GM18517 (cell line): ENCODE measurements around the gene PRPF40A.
A peak's percentile ranks its signal among the peaks of the same experiment; 100 is the strongest.

ENCODE experiments used
- ATAC-seq: cut with Tn5 transposase; IDR thresholded peaks from one replicate; pipeline ENCODE4 v1.9.1; 2021; ENCODE audit warnings: mild to moderate bottlenecking, moderate library complexity; ENCODE audit not compliant: unreplicated experiment

The PRPF40A gene

DNA sequence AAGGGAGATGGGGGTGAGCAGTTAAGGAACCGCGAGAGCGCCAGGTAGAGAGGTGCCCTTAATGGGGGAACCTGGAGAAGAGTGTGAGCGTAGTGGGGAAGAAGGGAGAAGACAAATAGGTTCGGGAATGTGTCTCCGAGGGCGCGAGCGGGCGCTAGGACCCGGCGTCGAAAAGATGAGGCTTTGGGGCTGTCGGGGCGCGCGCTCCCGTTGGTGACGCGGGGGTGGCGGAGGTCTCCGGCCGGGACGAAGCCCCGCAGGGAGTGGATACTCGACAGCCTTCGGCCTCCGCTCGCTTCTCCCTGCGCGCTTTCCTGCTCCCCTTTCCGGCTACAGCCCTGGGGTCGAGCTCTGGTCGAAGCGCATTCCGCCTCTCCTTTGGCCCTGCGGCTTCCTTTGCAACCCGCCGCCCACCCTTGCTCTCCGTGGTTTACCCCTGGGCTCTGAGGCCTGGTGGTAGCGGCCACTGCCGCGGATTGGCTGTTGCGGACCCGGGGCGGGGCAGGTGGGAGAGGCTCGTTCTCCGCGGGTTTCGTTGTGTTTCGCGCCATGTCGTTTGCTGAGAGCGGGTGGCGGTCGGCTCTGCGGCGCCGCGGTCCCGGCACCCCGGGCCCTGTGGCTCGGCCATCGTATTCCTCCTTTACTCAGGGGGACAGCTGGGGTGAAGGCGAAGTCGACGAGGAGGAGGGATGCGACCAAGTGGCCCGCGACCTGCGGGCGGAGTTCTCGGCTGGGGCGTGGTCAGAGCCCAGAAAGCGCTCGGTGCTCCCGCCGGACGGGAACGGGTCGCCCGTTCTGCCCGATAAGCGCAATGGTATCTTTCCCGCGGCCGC is 1.0 kb upstream of the PRPF40A start, which contains the start of gene ARL6IP6:
ARL6IP6 (plus strand) TSS at position 545 of the 833 bp plus-strand sequence; CDS start at position 550, 5 bp downstream.
- ATAC-seq = peak; percentile 71

DNA sequence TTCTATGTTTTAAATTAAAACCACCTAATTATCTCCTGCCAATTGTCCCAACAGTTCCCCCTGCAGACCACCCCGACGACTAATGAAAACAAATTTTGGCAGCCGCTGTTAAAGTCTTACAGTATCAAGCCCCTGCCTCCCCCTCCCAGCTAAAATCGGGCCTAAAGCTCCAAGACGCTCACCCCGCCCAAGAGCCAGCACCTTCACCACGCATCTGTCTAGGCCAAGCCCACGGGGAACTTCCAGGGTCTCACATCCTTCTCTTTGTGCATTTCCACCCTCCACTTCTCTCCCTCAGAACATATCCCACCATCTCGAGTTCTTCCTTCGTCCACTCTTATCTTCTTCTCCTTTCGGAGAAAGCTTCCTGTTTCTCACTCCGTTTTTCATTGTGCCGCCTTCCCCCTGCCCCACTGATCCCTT is 445 bp downstream of the PRPF40A start:
- peak; percentile 9 for ATAC-seq

DNA sequence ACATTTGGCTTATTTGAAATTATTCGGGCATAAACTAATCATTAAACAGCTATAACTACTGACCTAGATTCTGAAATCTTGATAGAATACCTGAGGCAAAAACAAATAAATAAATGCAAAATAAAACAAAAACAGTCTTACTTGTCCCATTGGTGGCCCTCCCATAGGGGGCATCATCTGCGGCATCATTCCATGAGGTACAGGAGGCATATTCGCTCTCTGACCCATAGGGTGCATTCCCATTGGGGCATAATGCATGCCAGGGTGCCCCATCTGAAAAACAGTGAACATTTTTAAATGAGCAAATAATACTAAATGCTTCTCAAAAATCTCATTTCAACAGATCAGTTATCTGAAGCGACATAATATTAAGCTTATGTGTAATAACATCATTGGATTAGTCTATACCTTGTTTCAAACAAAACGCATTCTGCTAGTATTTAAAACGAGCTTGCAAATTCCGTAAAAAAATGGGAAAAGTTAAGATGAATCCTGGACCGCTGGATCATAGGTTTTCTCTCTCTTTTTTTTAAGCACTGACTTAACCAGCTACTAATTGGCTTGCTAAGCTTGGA is 1.3 kb downstream of the PRPF40A start:
- ATAC-seq = no peak

DNA sequence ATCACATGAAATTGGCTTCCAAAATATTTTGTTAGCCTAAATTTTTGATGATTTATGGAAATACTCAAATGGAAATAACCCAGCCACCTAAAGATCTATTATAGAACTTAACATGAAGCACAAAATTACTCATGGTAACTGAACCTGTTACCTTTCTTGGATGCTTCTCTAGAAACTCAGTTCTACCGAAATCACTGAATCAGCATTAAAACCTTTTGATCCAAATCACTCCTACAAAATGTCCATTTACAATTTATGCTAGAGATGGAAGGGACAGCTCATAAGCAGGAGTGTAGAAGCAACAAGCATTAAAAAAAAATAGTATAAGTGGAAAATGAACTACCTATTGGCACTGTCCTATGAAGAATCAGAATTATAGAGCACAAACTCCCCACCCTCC is 2.1 kb downstream of the PRPF40A start:
- no peak for ATAC-seq

DNA sequence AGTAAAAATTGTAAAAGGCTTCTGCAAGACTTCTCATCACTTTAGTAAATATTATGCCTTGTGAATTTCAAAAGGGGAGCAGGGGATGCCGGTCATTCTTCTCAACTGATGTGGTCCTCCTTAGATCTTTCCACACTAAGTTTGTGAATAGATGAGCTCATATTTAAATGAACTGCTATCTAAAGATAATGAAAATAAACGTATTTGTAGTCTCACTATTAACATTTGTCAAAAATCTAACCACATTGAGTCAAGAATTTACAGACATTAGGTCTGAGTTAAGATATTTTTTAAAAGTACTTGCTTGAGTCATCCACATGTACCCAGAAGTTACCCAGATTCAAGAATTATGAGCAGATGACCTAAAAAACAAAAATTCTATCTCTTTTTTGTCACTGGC is 6.5 kb downstream of the PRPF40A start:
- ATAC-seq = no peak

DNA sequence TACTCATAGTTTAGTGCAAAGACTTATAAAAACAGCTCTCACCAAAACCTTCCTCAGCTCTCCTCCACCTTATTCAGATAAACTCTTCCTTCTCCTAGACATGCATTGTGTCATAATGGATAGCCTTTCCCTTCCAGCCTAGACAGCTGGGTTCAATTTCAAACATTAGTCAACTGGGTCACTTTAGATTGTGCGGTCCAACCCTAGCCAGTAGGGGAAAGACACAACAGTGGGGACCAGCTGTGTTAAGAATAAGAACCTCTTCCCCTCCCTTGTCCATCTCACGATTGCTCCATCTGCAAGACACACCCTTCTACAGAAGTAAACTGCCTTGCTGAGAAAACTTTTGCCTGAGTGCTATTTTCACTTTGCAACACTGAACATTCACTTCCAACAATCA is 8.5 kb downstream of the PRPF40A start:
- no peak for ATAC-seq

DNA sequence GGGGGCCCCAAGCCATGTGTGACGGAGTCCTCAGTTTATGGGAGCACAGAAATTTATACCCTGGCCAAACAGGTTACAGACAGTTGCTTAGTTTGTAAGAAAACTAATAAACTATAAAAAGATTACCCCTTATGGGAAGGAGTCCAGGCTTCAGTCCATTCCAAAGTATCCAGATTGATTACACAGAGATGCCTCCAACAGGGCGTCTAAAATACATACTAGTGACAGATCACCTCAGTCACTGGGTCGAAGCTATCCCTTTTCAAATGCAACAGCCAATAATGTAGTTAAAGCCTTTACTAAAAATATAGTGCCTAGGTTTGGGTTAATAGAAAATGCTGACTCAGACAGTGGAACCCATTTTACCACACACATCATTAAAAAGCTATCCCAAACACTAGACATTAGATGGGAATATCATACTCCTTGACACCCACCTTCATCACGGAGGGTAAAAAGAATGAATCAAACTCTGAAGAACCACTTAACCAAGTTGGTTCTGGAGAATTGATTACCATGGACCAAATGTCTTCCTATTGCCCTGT is 10.7 kb downstream of the PRPF40A start:
- ATAC-seq = no peak

DNA sequence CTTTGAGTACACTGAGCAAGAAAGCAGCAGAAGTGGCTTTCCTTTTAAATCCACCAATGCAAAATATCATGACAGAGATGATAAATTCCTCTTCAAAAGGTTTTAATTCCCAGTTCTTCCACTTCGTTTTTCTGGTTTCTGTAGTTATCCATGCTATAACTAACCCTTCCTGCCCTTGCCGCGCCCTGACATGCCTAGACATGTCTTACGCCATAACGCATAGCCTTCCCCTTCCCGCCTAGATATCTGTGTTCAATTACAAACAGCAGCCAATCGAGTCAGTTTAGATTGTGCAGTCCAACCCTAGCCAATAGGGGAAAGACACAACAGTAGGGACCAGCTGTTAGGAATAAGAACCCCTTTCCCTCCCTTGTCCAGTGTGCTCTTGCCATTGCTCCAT is 16.1 kb downstream of the PRPF40A start:
- ATAC-seq = no peak

DNA sequence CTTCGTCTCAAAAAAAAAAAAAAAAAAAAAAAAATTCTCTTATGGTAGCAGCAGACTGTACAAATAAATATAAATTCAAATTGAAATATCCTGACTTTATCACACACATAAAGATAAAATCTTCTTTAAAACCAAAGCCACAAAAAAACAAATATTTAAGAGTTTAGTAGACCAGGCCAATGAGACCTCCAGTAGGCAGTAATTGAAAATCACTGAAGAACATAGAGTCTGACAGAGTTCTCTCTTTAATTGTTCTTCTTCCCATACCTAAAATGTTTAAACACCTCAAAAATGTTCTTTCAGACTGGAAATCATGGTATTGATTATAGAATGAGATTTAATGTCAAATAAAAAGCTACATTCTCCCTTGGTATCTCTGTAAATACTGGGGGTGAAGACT is 20.8 kb downstream of the PRPF40A start:
- no peak for ATAC-seq

DNA sequence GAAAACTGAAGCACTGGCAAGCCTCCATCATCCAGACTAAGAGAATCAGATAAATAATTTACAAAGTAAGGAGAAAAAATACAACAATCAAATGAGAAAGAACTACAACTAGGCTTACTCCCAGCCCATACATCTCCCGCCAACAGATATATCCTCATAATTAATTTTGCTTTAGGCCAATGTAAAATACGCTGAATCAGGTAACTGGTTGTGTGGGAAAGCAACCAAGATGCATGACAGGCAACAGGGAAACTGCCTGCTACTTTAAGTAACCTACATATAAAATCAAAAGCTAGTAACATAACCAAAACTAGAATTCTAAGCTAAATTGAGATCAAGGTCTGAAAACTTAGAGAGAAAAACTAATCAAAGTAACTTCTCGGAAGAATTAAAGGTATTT is 21.5 kb downstream of the PRPF40A start:
- ATAC-seq = no peak

DNA sequence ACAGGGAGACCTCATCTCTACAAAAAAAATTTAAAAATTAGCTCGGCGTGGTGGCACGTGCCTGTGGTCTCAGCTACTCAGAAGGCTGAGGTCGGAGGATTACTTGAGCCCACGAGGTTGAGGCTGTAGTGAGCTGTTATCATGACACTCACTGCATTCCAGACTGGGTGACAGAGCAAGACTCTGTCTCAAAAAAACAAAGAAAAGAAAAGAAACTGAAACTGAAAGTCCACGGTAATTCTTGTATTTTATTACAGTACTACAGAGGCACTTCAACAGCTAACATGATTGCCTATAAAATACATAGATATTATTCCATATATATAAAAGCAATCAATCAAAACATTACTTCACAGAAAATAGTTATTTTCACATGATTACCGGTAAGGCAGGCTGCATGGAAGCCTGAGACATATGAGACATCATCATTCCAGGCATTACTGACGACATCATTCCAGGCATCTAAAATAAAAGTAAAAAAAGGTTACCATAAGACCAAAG is 23.1 kb downstream of the PRPF40A start:
- ATAC-seq = peak; percentile 67

DNA sequence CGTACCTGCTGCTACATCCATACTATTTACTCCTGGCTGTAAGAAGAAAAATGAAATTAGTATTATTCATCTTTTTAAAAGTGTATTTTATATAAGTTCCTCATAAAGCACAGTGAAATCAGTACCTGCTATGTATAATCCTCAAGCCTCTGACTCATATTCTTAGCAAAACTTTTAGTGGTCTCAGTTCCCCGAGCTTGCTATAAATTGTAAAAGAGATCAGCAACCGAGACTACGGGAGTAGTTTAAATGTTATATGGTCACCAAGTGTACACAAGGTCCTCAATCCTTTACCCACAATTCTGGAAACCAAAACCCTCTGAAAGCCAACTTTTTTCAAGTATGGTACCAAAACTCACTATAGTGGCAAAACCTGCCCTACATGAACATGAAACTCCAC is 24.2 kb downstream of the PRPF40A start:
- ATAC-seq = peak; percentile 79

DNA sequence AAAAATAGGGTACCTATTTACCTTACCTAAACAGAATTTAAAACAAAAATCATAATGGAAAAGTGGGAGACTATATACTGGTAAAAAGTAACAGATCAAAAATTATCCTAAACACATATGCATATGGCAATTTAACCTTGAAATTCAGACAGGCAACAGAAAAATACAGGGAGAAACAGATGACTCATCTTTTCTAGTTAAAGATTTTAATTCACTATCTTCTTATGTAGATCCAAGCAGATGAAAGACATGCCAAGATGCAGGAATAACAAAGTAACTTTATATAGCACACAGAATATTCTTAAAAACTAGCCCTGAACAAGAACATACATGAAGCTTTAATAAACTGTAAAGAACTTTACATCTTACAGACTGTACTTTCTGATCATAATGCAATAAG is 30.9 kb downstream of the PRPF40A start:
- no peak for ATAC-seq

DNA sequence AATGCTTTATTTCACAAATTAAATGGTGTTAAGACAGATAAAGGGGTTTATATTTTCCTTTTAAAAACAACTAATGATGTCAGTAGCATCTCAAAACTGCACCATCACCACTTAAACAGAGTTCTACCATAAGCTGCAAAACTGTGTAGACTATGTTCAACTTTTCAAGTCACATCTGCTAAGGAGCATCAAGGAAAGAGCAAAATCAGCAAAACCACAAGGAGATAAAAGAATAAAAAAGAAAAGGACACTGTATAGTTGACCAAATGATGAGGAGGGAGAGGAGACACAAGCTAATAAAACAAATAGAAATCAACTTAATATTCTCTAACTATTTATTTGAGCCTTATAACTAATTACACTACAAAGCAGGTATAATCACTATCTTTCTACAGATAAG is 33.9 kb downstream of the PRPF40A start:
- no peak for ATAC-seq

DNA sequence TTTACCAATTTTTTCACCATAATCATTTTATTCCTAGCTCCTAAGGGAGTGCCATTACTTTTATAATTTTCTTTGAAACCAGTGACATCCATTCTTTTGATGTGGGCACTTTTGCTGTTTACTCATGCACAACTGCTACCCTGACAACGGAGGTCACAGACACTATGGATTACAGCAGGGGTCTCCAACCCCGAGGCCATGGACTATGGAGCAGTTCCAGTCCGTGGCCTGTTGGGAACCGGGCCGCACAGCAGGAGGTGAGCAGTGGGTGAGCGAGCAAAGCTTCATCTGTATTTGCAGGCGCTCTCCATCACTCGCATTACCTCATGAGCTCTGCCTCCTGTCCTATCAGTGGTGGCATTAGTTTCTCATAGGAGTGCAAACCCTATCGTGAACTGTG is 34.6 kb downstream of the PRPF40A start:
- no peak for ATAC-seq

DNA sequence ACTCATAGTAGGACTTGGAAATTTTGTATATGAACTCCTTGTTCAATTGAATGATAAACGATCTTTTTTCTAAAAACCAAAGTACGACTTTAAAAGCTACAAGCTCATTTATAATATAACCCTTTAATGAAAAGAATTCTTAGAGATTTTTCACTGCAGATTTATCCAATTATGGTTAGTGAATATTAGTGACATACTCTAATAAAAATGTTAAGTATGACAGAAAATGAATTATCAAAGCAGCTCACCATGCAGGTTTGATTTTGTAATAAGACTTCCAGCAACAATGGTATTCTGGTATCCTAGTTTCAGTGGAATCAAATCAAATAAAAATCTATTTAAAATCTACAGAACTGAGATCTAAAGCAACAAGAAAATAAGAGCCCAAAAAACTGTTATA is 38.5 kb downstream of the PRPF40A start:
- no peak for ATAC-seq

DNA sequence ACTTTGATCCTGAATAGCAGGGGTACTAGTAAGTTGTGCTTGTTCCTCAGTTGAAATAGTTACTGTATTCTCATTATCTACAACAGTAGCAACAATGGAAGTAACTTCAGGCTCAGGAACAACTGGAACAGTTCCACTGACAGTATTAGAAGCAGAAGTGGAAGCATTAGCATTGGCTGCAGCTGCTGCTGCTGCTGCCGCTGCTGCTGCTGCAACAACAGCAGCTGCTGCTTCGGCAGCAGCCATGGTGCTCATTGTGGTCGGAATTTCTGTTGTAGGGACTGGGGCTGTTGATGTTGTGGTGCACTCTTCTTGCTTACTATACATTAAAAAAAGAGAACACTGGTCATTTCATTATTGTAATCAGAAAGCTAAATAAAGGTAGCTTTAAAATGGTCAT is 40.8 kb downstream of the PRPF40A start:
- ATAC-seq = no peak

DNA sequence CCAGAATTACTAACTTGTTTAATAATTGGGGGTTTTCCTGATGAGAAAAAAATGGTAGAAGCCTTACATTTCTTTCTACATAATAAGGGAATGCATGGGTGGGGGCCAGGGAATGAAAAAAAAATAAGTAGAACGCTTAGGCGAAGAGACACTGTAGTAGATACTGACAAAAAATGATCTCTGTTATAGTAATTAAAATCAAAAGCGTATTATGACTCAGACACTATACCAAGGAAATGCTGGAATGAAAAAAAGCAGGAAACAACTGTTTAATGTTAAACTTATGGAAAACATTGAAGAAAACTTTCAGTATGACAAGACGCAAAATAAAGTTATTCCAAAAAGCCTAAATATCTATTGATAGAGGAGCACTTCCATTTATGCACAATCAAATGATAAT is 42.9 kb downstream of the PRPF40A start:
- ATAC-seq = no peak

DNA sequence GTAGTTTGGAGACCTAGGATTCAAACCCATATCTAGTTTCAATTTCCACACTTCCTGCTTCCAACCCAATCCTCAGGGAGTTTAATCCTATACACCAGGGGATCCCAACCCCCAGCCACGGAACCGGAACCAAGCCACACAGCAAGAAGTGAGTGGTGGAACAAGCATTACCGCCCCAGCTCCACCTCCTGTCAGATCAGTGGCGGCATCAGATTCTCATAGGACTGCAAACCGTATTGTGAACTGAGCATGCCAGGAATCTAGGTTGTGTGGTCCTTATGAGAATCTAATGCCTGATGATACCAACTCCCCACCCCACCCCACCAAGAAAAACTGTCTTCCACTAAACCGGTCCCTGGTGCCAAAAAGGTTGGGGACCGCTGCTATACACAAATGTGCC is 52.5 kb downstream of the PRPF40A start:
- ATAC-seq = no peak

DNA sequence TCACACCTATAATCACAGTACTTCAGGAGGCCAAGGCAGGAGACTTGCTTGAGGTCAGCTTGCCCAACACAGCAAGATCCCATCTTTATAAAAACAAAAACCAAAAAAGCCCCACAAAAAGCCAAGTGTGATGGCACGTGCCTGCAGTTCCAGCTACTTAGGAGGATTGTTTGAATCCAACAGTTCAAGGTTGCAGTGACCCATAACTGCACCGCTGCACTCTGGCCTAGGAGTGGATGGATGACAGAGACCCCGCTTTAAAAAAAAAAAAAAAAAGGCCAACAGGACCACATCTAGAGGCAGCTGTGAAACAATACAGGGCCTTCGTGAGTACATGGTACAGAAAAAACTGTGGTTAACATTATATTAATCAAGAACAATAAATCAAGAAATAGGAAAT is 56.2 kb downstream of the PRPF40A start:
- no peak for ATAC-seq

DNA sequence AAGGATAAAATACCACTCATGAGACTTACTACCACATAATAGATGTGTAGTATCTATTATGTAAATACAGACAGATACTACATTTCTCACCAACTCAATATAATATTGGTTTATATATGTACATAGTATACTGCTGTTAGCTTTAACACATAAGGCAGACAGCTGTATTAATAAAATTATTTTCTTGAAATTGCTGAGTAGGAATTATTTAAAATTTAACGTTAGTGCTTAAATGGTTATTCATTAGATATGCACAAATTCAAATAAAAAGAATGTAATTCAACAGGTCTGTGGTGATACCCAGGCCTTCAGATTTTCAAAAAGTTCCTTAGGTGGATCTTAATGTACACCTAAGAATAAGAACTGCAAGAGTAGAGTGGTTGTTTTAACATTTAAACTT is 59.0 kb downstream of the PRPF40A start:
- no peak for ATAC-seq

DNA sequence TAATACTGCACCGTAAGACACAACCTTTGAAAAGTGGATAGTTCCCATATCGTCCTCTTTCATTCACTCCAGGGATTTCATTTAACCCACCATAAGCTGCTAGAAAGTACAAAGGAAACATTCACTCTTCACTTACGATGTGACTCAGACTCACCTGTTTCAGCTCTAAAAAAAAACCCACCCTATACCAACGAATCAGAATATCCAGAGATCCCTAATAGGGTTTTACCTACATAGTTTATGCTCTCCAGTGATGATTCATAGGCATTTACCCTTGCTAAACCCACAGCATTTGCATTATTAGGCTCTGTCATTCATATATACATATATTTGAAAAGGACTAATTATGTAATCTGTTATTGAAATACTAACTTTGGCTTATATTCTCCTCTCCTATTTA is 60.2 kb downstream of the PRPF40A start:
- peak; percentile 59 for ATAC-seq
